Measurements from ENCODE around the gene TRIO.

DNA sequence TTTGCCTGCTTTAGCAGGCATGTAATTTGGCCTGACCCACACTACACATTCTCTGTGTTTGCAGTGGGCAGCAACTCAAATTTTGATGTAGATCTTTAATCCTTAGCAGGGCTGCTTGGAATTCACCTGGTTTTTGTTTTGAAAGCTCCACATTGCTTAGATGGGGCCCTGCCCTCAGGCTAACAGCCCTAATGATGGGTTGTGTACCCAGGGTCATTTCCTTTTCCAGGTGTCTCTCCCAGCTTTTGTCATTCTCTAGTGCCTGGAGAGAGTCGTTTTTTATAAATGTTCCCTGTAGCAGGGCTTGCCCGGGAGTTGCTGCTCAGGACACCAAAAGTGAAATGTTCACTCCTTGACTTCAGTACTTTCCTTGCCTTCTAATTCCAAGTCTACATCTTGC lies 126.3 kb downstream of the TRIO start:
- TF ChIP-seq OSR1 (CRISPR knock-in tag; IDR thresholded peaks at IDR 0.05) (no peak), ISL1 (CRISPR knock-in tag; IDR thresholded peaks at IDR 0.05) (no peak), PATZ1 (CRISPR knock-in tag; IDR thresholded peaks at IDR 0.05; ENCODE audit: borderline replicate concordance) (no peak), SNAI2 (CRISPR knock-in tag; IDR thresholded peaks at IDR 0.05) (no peak), RARB (CRISPR knock-in tag; IDR thresholded peaks at IDR 0.05) (no peak), CREB5 (CRISPR knock-in tag; IDR thresholded peaks at IDR 0.05; ENCODE audit: low read depth) (no peak)
